Right atrium auricular region (tissue), 2 donors: Measurements from ENCODE around the gene ZNF41. TPM values are rescaled to one million over a fixed set of nuclear protein-coding genes. Genes with fewer than 3 reads are reported as not detected.

ENCODE experiments used
- DNase-seq: peaks from one replicate; pipeline ENCODE4 v3.0.0-alpha.2; 2019; ENCODE audit warnings: low spot score
- H3K27ac ChIP-seq, 2 donors: fragments of 200-600 bp; sonication (generic); 1 replicate in 1 of 2; 2 replicates in 1 of 2; pipeline ENCODE4 v1.5.1; 2016 to 2019
- H3K27me3 ChIP-seq, 2 donors: fragments of 200-600 bp; sonication (generic); one replicate each; pipeline versions ENCODE4 v1.5.1 to v1.6.0; 2017 to 2019
- H3K36me3 ChIP-seq: fragments of 200-600 bp; sonication (generic); one replicate; pipeline ENCODE4 v1.5.1; 2016
- H3K4me1 ChIP-seq, 2 donors: fragments of 200-600 bp; sonication (generic); one replicate each; pipeline versions ENCODE4 v1.5.1 to v1.6.0; 2017 to 2019
- H3K4me3 ChIP-seq, 2 donors: fragments of 200-600 bp; sonication (generic); 1 replicate in 1 of 2; 2 replicates in 1 of 2; pipeline ENCODE4 v1.5.1; 2017 to 2019; ENCODE audit warnings: mild to moderate bottlenecking in 1 of 2, moderate library complexity in 1 of 2
- H3K9me3 ChIP-seq, 2 donors: fragments of 200-600 bp; sonication (generic); one replicate each; pipeline ENCODE4 v1.5.1; 2019
- total RNA-seq, 2 donors: library from RNA; depleted of rRNA; stranded (reverse); fragments of >200 nt; gene quantifications; one replicate each; pipeline ENCODE4 v1.1.0, GENCODE V29; 2016
- TF ChIP-seq, protein P1 (sequence below), 2 donors: fragments of 200-600 bp; sonication (generic); IDR thresholded peaks; one replicate each; pipeline ENCODE4 v1.5.1; 2019; ENCODE audit warnings: antibody characterized with exemption in 2 of 2

ZNF41 gene
- total RNA-seq, 2 donors from 2014 or later, result 10.5 to 12.1 TPM

DNA sequence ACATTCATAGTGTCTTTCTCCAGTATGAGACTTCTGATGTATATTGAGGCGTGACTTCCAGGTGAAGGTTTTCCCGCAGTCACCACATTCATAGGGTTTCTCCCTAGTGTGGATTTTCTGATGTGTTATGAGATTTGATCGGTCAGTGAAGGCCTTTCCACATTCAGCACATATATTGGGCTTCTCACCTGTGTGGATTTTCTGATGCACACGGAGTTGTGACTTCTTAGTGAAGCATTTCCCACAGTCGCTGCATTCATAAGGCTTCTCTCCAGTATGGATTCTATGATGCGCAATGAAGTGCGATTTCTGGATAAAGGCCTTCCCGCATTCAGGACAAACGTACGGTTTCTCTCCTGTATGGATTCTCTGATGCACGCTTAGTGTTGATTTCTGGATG, 35.4 kb downstream of the ZNF41 start:
- TF ChIP-seq, protein P1, sequence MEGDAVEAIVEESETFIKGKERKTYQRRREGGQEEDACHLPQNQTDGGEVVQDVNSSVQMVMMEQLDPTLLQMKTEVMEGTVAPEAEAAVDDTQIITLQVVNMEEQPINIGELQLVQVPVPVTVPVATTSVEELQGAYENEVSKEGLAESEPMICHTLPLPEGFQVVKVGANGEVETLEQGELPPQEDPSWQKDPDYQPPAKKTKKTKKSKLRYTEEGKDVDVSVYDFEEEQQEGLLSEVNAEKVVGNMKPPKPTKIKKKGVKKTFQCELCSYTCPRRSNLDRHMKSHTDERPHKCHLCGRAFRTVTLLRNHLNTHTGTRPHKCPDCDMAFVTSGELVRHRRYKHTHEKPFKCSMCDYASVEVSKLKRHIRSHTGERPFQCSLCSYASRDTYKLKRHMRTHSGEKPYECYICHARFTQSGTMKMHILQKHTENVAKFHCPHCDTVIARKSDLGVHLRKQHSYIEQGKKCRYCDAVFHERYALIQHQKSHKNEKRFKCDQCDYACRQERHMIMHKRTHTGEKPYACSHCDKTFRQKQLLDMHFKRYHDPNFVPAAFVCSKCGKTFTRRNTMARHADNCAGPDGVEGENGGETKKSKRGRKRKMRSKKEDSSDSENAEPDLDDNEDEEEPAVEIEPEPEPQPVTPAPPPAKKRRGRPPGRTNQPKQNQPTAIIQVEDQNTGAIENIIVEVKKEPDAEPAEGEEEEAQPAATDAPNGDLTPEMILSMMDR (IDR thresholded peaks at IDR 0.05), result no peak
- Histone ChIP-seq H3K4me3 (no peak overlapping the region), H3K9me3 (peaks cover 7 to 42% of the 10 kb centered on the region in 2 donors), H3K4me1 (no peaks in the 10 kb centered on the region), H3K27ac (no peak overlapping the region), H3K36me3 (peaks cover 21% of the 10 kb centered on the region), H3K27me3 (no peaks in the 10 kb centered on the region)
- no peak for DNase-seq

DNA sequence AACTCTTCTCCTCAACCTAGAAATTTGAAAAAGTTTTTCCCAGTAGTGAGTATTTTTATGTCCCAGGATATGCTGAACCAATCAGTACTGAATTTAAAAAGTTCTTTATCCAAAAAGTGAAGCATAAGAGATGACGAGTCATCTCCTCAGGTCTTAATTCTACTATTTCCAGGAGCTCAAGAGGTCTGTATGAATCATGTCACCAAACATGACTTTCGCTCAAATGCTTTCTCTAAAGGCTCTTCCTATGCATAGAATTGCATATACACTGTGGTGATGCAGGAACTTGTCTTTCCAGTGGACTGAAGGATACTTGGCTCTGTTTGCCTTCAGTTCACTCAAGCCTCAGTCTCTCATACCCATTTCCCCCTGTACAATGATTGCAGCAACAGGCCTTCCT, 36.1 kb downstream of the ZNF41 start:
- peaks cover 21% of the 10 kb centered on the region for H3K36me3 ChIP-seq

DNA sequence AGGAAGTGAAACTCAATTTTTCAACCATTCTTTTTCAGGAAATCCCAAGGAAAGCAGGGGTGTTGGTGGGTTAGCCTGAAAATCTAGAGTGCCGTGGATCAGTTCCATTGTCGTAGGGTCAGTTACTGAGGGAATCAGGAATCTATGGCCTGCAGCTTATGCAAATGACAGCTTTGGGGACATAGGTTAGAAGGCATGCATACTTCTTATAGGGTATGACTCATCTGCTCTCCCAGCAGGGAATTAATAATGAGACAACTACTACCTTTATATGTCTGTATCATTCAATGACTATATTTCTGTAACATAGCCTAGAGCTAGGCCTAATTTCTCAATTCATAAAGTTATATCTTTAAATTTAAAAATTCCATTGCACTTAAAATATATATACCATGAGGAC, 36.6 kb downstream of the ZNF41 start:
- Histone ChIP-seq H3K27ac (no peak overlapping the region), H3K9me3 (peaks cover 7 to 52% of the 10 kb centered on the region in 2 donors), H3K4me1 (no peaks in the 10 kb centered on the region), H3K36me3 (peaks cover 21% of the 10 kb centered on the region), H3K27me3 (no peaks in the 10 kb centered on the region), H3K4me3 (no peak overlapping the region)
- no peak for DNase-seq
- TF ChIP-seq, protein P1 (IDR thresholded peaks at IDR 0.05), result no peak

More for the DNA sequence above, 36.1 kb downstream of the ZNF41 start:
- Histone ChIP-seq H3K9me3 (peaks cover 7 to 48% of the 10 kb centered on the region in 2 donors), H3K27ac (no peak overlapping the region), H3K4me3 (no peak overlapping the region), H3K27me3 (no peaks in the 10 kb centered on the region), H3K4me1 (no peaks in the 10 kb centered on the region)
- DNase-seq, result no peak
- TF ChIP-seq, protein P1 (IDR thresholded peaks at IDR 0.05), result no peak

DNA sequence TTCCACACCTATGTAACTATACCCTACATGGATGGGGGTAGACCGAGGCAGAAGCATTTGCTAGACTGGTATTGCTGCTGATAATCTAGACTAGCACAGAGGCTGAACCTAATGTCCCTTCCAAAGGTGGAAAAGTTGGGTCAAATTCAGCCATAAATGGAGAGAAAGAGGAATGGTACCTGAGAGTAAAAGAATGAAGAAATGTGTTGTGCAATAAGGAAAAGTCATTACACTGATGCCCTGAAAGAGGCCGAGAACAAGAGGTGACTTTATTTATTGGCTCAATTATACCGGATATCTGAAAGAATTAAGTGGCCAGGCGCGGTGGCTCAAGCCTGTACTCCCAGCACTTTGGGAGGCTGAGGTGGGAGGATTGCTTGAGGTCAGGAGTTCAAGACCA, 52.1 kb downstream of the ZNF41 start:
- Histone ChIP-seq H3K4me1 (no peaks in the 10 kb centered on the region), H3K36me3 (no peaks in the 10 kb centered on the region), H3K4me3 (no peak overlapping the region), H3K27ac (no peak overlapping the region), H3K27me3 (no peaks in the 10 kb centered on the region), H3K9me3 (no peaks in the 10 kb centered on the region)
- DNase-seq, result no peak
- TF ChIP-seq, protein P1 (IDR thresholded peaks at IDR 0.05), result no peak

DNA sequence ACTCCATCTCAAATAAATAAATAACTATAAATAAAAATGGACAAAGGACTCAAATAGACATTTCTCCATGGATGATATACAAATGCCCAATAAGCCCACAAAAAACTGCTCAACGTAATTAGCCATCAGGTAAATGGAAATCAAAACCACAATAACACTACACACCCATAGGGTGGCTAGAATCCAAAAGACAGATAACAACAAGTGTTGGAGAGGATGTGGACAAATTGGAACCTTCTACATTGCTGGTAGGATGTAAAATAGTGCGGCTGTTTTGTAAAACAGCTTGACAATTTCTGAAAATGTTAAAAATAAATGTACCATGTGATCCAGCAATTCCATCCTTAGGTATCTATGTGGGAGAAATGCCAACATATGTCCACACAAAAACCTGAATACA, 60.6 kb downstream of the ZNF41 start:
- no peak for DNase-seq
- Histone ChIP-seq H3K9me3 (peaks cover 0 to 12% of the 10 kb centered on the region in 2 donors), H3K27ac (no peak overlapping the region), H3K27me3 (no peaks in the 10 kb centered on the region), H3K4me3 (no peak overlapping the region), H3K4me1 (no peaks in the 10 kb centered on the region), H3K36me3 (no peaks in the 10 kb centered on the region)
- TF ChIP-seq, protein P1 (IDR thresholded peaks at IDR 0.05), result no peak

DNA sequence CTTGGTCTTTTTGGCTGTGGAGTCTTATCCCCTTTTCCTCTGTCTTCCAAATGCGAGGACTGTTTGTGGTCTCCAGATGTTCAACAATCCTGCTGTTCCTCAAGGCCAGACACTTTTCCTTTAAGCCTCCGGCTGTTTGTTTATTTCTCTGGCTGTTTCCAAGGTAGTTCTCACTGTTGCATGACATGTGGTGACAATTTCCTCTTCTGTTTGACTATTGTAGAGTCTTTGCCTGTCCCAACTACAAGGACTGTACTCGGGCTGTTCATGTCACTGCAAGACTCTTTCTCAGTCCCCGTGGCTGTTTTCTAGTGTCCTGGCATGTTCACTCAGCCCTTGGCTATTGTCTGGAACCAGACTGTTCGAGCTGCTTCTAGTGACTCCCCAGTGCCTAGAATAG, 62.1 kb downstream of the ZNF41 start:
- no peak for DNase-seq
- no peak overlapping the region for H3K27ac ChIP-seq
- peaks cover 0 to 19% of the 10 kb centered on the region in 2 donors for H3K9me3 ChIP-seq
- TF ChIP-seq, protein P1 (IDR thresholded peaks at IDR 0.05), result no peak
- no peaks in the 10 kb centered on the region for H3K36me3 ChIP-seq
- H3K4me3 ChIP-seq, result no peak overlapping the region
- no peaks in the 10 kb centered on the region for H3K4me1 ChIP-seq
- no peaks in the 10 kb centered on the region for H3K27me3 ChIP-seq
